Kidney (tissue), 14 donors: ENCODE measurements around the gene NFYA. TPM values are rescaled to one million over a fixed set of nuclear protein-coding genes. Genes with fewer than 3 reads are reported as not detected.

Source experiments
- DNase-seq, 5 donors: peaks; one replicate each; pipeline ENCODE4 v3.0.0-alpha.2; 2013 to 2020
- FAIRE-seq: peaks from 2 replicates; lab custom pipeline; 2012; peaks lifted over from hg19 to GRCh38; lab: Jason Lieb, UNC
- H3K27ac ChIP-seq, 2 donors: one replicate each; pipeline ENCODE4 v1.7.0; 2013; ENCODE audit warnings: low read depth in 2 of 2, low read length in 2 of 2, inconsistent platforms in 1 of 2
- H3K27me3 ChIP-seq: one replicate; pipeline ENCODE4 v1.7.1; 2013; ENCODE audit warnings: low read length, inconsistent platforms; ENCODE audit not compliant: control insufficient read depth, insufficient read depth
- H3K36me3 ChIP-seq, 3 donors: one replicate each; pipeline versions ENCODE4 v1.7.0 to v1.7.1; 2013; ENCODE audit warnings: low read length in 3 of 3, control low read depth in 1 of 3, inconsistent platforms in 1 of 3; ENCODE audit not compliant: insufficient read depth in 3 of 3, control insufficient read depth in 2 of 3
- H3K4me1 ChIP-seq, 3 donors: one replicate each; pipeline versions ENCODE4 v1.7.0 to v1.7.1; 2013; ENCODE audit warnings: low read length in 3 of 3, inconsistent platforms in 1 of 3, low read depth in 1 of 3; ENCODE audit not compliant: control insufficient read depth in 2 of 3, insufficient read depth in 2 of 3
- H3K4me3 ChIP-seq, 3 donors: one replicate each; pipeline versions ENCODE4 v1.7.0 to v1.8.1; 2013; ENCODE audit warnings: low read length in 3 of 3, control low read depth in 1 of 3, inconsistent platforms in 1 of 3
- H3K9ac ChIP-seq, 3 donors: one replicate each; pipeline versions ENCODE4 v1.7.0 to v1.7.1; 2013; ENCODE audit warnings: low read length in 3 of 3, control low read depth in 1 of 3, inconsistent platforms in 1 of 3
- H3K9me3 ChIP-seq, 3 donors: one replicate each; pipeline versions ENCODE4 v1.7.0 to v1.7.1; 2013; ENCODE audit warnings: low read length in 3 of 3, control low read depth in 1 of 3, inconsistent platforms in 1 of 3; ENCODE audit not compliant: control insufficient read depth in 2 of 3, insufficient read depth in 1 of 3
- intact Hi-C: fragments of 100-400 bp; cut with DNase I; formaldehyde crosslinking; loops from one replicate; pipeline ENCODE4 v1.11.1; 2022
- polyA plus RNA-seq: library from polyadenylated mRNA; stranded (reverse); fragments of 350-450 nt; fragmentation: Illumina TruSeq; extraction: RNeasy Lipid Tissue Mini Kit (QIAGEN cat#74804); gene quantifications from one replicate; pipeline ENCODE4 v1.2.3, GENCODE V29; 2014; ENCODE audit warnings: low read depth, low replicate concordance; ENCODE audit not compliant: insufficient read depth
- total RNA-seq: library from RNA; stranded (reverse); fragmentation: NEBNext Ultra II Directional; extraction: Animal tissue kit (Norgen Biotek cat#: 25700); gene quantifications from one replicate; pipeline ENCODE4 v1.2.1, GENCODE V29; 2021
- TF ChIP-seq, protein P1 (sequence below): IDR thresholded peaks from 3 replicates; pipeline ENCODE4 v1.5.1; 2012; ENCODE audit warnings: mild to moderate bottlenecking, moderate library complexity, borderline replicate concordance; ENCODE audit not compliant: insufficient read depth; ENCODE audit errors: extremely low read depth
- donor health status: control.
- donor health status: control.
- donor health status: control.
- donor health status: control.
- donor health status: control.
- donor health status: DM: yes; HTN: yes; CAD: no.
- donor health status: Normal renal cell carcinoma (clear cell type).

Gene NFYA
- total and polyA plus RNA-seq, 2 donors from 2014 or later = 6.4 to 22.5 TPM

- no peaks in the 10 kb centered on the region for H3K36me3 ChIP-seq
- FAIRE-seq = no peak
- peaks cover 0 to 11% (median 8%) of the 10 kb centered on the region in 3 donors for H3K4me1 ChIP-seq
- H3K27me3 ChIP-seq = no peaks in the 10 kb centered on the region
- DNase-seq = peak in 3 of 5 donors; percentile 59 to 74 (median 68)
- no peaks in the 10 kb centered on the region for H3K9me3 ChIP-seq
- no peak overlapping the region for H3K27ac ChIP-seq
- H3K4me3 ChIP-seq = no peak overlapping the region
- TF ChIP-seq, protein P1, sequence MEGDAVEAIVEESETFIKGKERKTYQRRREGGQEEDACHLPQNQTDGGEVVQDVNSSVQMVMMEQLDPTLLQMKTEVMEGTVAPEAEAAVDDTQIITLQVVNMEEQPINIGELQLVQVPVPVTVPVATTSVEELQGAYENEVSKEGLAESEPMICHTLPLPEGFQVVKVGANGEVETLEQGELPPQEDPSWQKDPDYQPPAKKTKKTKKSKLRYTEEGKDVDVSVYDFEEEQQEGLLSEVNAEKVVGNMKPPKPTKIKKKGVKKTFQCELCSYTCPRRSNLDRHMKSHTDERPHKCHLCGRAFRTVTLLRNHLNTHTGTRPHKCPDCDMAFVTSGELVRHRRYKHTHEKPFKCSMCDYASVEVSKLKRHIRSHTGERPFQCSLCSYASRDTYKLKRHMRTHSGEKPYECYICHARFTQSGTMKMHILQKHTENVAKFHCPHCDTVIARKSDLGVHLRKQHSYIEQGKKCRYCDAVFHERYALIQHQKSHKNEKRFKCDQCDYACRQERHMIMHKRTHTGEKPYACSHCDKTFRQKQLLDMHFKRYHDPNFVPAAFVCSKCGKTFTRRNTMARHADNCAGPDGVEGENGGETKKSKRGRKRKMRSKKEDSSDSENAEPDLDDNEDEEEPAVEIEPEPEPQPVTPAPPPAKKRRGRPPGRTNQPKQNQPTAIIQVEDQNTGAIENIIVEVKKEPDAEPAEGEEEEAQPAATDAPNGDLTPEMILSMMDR = no peak
- H3K9ac ChIP-seq = no peak overlapping the region
- intact Hi-C loops = no loop called here
These were observed 24.7 kb upstream of the NFYA start for GRCh38 chr6:41047745-41048732.

- TF ChIP-seq, protein P1 = no peak
- DNase-seq (peak in 1 of 5 donors; percentile 45), FAIRE-seq (no peak)
- Histone ChIP-seq H3K27me3 (no peaks in the 10 kb centered on the region), H3K4me3 (no peak overlapping the region), H3K9ac (no peak overlapping the region), H3K36me3 (no peaks in the 10 kb centered on the region), H3K9me3 (no peaks in the 10 kb centered on the region), H3K27ac (no peak overlapping the region), H3K4me1 (peaks cover 0 to 11% (median 8%) of the 10 kb centered on the region in 3 donors)
- intact Hi-C loops = no loop called here
These were observed 23.3 kb upstream of the NFYA start for GRCh38 chr6:41049521-41049920.

- Histone ChIP-seq H3K4me3 (no peak overlapping the region), H3K9me3 (no peaks in the 10 kb centered on the region), H3K27ac (no peak overlapping the region), H3K36me3 (no peaks in the 10 kb centered on the region), H3K9ac (no peak overlapping the region), H3K4me1 (peaks cover 0 to 11% (median 8%) of the 10 kb centered on the region in 3 donors), H3K27me3 (no peaks in the 10 kb centered on the region)
- DNase-seq (no peak), FAIRE-seq (no peak)
- intact Hi-C loops = no loop called here
- TF ChIP-seq, protein P1 = no peak
These were observed 22.8 kb upstream of the NFYA start for GRCh38 chr6:41049955-41050354.
